ENCODE measurements around the gene SEMA3D.

SEMA3D gene

DNA sequence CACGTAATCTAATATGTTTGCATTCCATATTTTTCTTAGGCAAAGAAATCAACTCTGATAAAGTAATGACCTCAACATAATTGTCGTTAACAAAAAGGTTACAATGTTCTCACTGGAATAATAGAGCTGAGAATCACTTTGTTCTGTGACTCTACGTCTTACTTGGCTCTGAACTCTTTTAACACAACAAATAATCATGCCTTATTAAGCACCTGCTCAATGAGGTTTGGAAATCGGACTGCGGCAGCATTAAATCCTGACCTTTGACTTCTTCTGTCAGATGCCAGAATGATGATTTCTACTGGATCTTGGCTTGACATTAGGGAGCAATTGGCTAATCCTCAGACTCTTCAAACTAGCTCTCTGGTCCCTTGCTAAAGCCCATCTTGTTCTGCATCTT lies 233.6 kb downstream of the SEMA3D start:
- H3K36me3 ChIP-seq (ENCODE audit: control insufficient read depth in 4 of 4, insufficient read depth in 4 of 4, low read length in 3 of 4), result no peaks in the 10 kb centered on the region
- WGBS (ENCODE audit: insufficient coverage), result 90% methylated on average over 5 of the region's 5 CpGs
- no peaks in the 10 kb centered on the region for H3K4me1 ChIP-seq (ENCODE audit: control extremely low read depth in 1 of 4, control insufficient read depth in 4 of 4, insufficient read depth in 4 of 4, low read length in 3 of 4)
- H3K9me3 ChIP-seq (ENCODE audit: control extremely low read depth in 1 of 5, control insufficient read depth in 4 of 5, insufficient read depth in 2 of 5, low read depth in 1 of 5, low read length in 4 of 5), result peaks cover 0 to 1% (median 0%) of the 10 kb centered on the region in 5 experiments
- ChIA-PET CTCF (no interaction called here), POLR2A (no interaction called here)
- no peak for DNase-seq
- H3K27me3 ChIP-seq (replicated peaks in 2 of 5; ENCODE audit: control insufficient read depth in 4 of 5, insufficient read depth in 5 of 5, low read length in 4 of 5), result no peaks in the 10 kb centered on the region
- H3K4me3 ChIP-seq (ENCODE audit: control insufficient read depth in 1 of 7, extremely low read depth in 1 of 7, insufficient read depth in 4 of 7, low read depth in 2 of 7, low read length in 6 of 7), result no peak overlapping the region
- no peak overlapping the region for H3K27ac ChIP-seq (ENCODE audit: insufficient read depth in 1 of 2, low read depth in 1 of 2, low read length in 2 of 2, poor library complexity in 1 of 2, severe bottlenecking in 2 of 2)

DNA sequence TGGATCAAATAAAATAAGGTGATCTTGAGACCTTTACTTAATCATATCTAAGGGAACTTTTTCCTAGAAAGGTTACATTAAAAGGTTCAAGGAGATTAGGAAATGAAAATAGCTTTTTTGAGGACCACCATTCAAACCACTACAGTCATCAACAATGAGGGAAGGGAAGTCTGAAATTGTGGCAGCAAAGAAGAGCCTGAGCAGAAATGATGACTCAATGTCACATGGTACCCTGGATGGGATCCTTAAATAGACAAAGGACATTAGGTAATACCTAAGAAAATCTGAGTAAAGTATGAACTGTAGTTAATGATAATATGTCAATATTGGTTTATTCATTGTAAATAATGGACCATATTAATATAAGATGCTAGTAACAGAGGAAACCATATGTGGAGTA lies 236.0 kb downstream of the SEMA3D start:
- POLR2A ChIA-PET, result no interaction called here
- peak in 2 of 3 donors; percentile 13 to 16 for DNase-seq
- no peaks in the 10 kb centered on the region for H3K36me3 ChIP-seq (ENCODE audit: control insufficient read depth in 4 of 4, insufficient read depth in 4 of 4, low read length in 3 of 4)
- no peaks in the 10 kb centered on the region for H3K27me3 ChIP-seq (replicated peaks in 2 of 5; ENCODE audit: control insufficient read depth in 4 of 5, insufficient read depth in 5 of 5, low read length in 4 of 5)
- no peaks in the 10 kb centered on the region for H3K4me1 ChIP-seq (ENCODE audit: control extremely low read depth in 1 of 4, control insufficient read depth in 4 of 4, insufficient read depth in 4 of 4, low read length in 3 of 4)
- H3K4me3 ChIP-seq (ENCODE audit: control insufficient read depth in 1 of 7, extremely low read depth in 1 of 7, insufficient read depth in 4 of 7, low read depth in 2 of 7, low read length in 6 of 7), result no peak overlapping the region
- H3K9me3 ChIP-seq (ENCODE audit: control extremely low read depth in 1 of 5, control insufficient read depth in 4 of 5, insufficient read depth in 2 of 5, low read depth in 1 of 5, low read length in 4 of 5), result no peaks in the 10 kb centered on the region
- CTCF ChIA-PET, result no interaction called here
- no peak overlapping the region for H3K27ac ChIP-seq (ENCODE audit: insufficient read depth in 1 of 2, low read depth in 1 of 2, low read length in 2 of 2, poor library complexity in 1 of 2, severe bottlenecking in 2 of 2)

GRCh38 chr7:84949501-84949900 lies 237.4 kb downstream of the SEMA3D start:
- ChIA-PET CTCF (no interaction called here), POLR2A (no interaction called here)
- H3K36me3 ChIP-seq (ENCODE audit: control insufficient read depth in 4 of 4, insufficient read depth in 4 of 4, low read length in 3 of 4), result no peaks in the 10 kb centered on the region
- no peaks in the 10 kb centered on the region for H3K27me3 ChIP-seq (replicated peaks in 2 of 5; ENCODE audit: control insufficient read depth in 4 of 5, insufficient read depth in 5 of 5, low read length in 4 of 5)
- H3K9me3 ChIP-seq (ENCODE audit: control extremely low read depth in 1 of 5, control insufficient read depth in 4 of 5, insufficient read depth in 2 of 5, low read depth in 1 of 5, low read length in 4 of 5), result no peaks in the 10 kb centered on the region
- no peak overlapping the region for H3K27ac ChIP-seq (ENCODE audit: insufficient read depth in 1 of 2, low read depth in 1 of 2, low read length in 2 of 2, poor library complexity in 1 of 2, severe bottlenecking in 2 of 2)
- no CpG with 5 or more reads among the region's 2 CpGs for WGBS (ENCODE audit: insufficient coverage)
- no peak overlapping the region for H3K4me3 ChIP-seq (ENCODE audit: control insufficient read depth in 1 of 7, extremely low read depth in 1 of 7, insufficient read depth in 4 of 7, low read depth in 2 of 7, low read length in 6 of 7)
- no peaks in the 10 kb centered on the region for H3K4me1 ChIP-seq (ENCODE audit: control extremely low read depth in 1 of 4, control insufficient read depth in 4 of 4, insufficient read depth in 4 of 4, low read length in 3 of 4)
- DNase-seq, result no peak

DNA sequence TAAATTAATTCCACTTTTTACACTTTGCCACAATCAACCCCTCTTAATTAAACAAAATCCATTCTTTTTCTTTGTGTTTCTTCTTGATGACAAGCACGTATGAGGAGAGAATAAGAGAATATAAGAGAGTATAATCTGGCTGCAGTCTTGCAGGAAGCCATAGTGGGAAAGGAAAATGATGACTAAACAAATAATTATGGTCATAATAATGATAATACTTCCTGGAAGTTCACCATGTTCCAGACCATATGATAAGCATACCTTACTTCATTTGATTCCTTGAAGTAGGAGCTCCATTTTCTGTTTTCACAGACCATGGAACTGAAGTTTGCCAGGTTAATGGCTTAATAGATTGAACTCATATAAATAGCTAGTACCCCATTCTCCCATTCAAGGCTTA lies 237.8 kb downstream of the SEMA3D start:
- WGBS (ENCODE audit: insufficient coverage), result no CpG with 5 or more reads among the region's 1 CpG
- H3K4me3 ChIP-seq (ENCODE audit: control insufficient read depth in 1 of 7, extremely low read depth in 1 of 7, insufficient read depth in 4 of 7, low read depth in 2 of 7, low read length in 6 of 7), result no peak overlapping the region
- no peak for DNase-seq
- no peaks in the 10 kb centered on the region for H3K27me3 ChIP-seq (replicated peaks in 2 of 5; ENCODE audit: control insufficient read depth in 4 of 5, insufficient read depth in 5 of 5, low read length in 4 of 5)
- ChIA-PET POLR2A (interaction anchor here (0.5 kb wide), 1 partner anchor 840 kb away, joined by 5 read pairs; no protein-coding TSS in a partner anchor), CTCF (no interaction called here)
- no peak overlapping the region for H3K27ac ChIP-seq (ENCODE audit: insufficient read depth in 1 of 2, low read depth in 1 of 2, low read length in 2 of 2, poor library complexity in 1 of 2, severe bottlenecking in 2 of 2)
- no peaks in the 10 kb centered on the region for H3K4me1 ChIP-seq (ENCODE audit: control extremely low read depth in 1 of 4, control insufficient read depth in 4 of 4, insufficient read depth in 4 of 4, low read length in 3 of 4)
- H3K36me3 ChIP-seq (ENCODE audit: control insufficient read depth in 4 of 4, insufficient read depth in 4 of 4, low read length in 3 of 4), result no peaks in the 10 kb centered on the region
- no peaks in the 10 kb centered on the region for H3K9me3 ChIP-seq (ENCODE audit: control extremely low read depth in 1 of 5, control insufficient read depth in 4 of 5, insufficient read depth in 2 of 5, low read depth in 1 of 5, low read length in 4 of 5)

- no peak for DNase-seq
- H3K4me1 ChIP-seq (ENCODE audit: control extremely low read depth in 1 of 4, control insufficient read depth in 4 of 4, insufficient read depth in 4 of 4, low read length in 3 of 4), result no peaks in the 10 kb centered on the region
- no peak overlapping the region for H3K4me3 ChIP-seq (ENCODE audit: control insufficient read depth in 1 of 7, extremely low read depth in 1 of 7, insufficient read depth in 4 of 7, low read depth in 2 of 7, low read length in 6 of 7)
- POLR2A ChIA-PET, result interaction anchor here (0.5 kb wide), 1 partner anchor 840 kb away, joined by 5 read pairs; no protein-coding TSS in a partner anchor
- no peaks in the 10 kb centered on the region for H3K27me3 ChIP-seq (replicated peaks in 2 of 5; ENCODE audit: control insufficient read depth in 4 of 5, insufficient read depth in 5 of 5, low read length in 4 of 5)
- H3K27ac ChIP-seq (ENCODE audit: insufficient read depth in 1 of 2, low read depth in 1 of 2, low read length in 2 of 2, poor library complexity in 1 of 2, severe bottlenecking in 2 of 2), result no peak overlapping the region
- CTCF ChIA-PET, result no interaction called here
- H3K36me3 ChIP-seq (ENCODE audit: control insufficient read depth in 4 of 4, insufficient read depth in 4 of 4, low read length in 3 of 4), result no peaks in the 10 kb centered on the region
- H3K9me3 ChIP-seq (ENCODE audit: control extremely low read depth in 1 of 5, control insufficient read depth in 4 of 5, insufficient read depth in 2 of 5, low read depth in 1 of 5, low read length in 4 of 5), result no peaks in the 10 kb centered on the region
- no CpG with 5 or more reads among the region's 2 CpGs for WGBS (ENCODE audit: insufficient coverage)
Measured at GRCh38 chr7:84948634-84949033, 238.2 kb downstream of the SEMA3D start.

DNA sequence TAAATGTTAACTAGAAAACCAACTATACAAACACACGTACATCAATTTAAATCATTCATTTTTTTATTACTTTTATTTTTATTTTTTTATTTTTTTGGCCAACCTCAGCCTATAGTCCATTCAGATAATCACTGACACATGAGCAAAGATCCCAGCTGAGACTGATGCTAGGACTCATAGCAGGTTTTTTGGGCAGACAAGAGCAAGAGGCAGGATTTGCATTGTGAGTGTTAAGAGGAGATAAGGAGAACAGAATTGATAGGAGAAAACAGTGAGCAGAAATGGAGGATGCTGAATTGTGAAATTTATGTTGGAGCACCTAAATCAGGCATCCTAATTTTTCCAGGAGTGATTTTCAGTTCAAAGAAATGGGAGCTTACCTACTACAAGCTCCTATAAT lies 240.3 kb downstream of the SEMA3D start:
- Histone ChIP-seq H3K27me3 (replicated peaks in 2 of 5; ENCODE audit: control insufficient read depth in 4 of 5, insufficient read depth in 5 of 5, low read length in 4 of 5) (no peaks in the 10 kb centered on the region), H3K4me1 (ENCODE audit: control extremely low read depth in 1 of 4, control insufficient read depth in 4 of 4, insufficient read depth in 4 of 4, low read length in 3 of 4) (no peaks in the 10 kb centered on the region), H3K4me3 (ENCODE audit: control insufficient read depth in 1 of 7, extremely low read depth in 1 of 7, insufficient read depth in 4 of 7, low read depth in 2 of 7, low read length in 6 of 7) (no peak overlapping the region), H3K36me3 (ENCODE audit: control insufficient read depth in 4 of 4, insufficient read depth in 4 of 4, low read length in 3 of 4) (no peaks in the 10 kb centered on the region), H3K9me3 (ENCODE audit: control extremely low read depth in 1 of 5, control insufficient read depth in 4 of 5, insufficient read depth in 2 of 5, low read depth in 1 of 5, low read length in 4 of 5) (no peaks in the 10 kb centered on the region), H3K27ac (ENCODE audit: insufficient read depth in 1 of 2, low read depth in 1 of 2, low read length in 2 of 2, poor library complexity in 1 of 2, severe bottlenecking in 2 of 2) (no peak overlapping the region)
- peak in 1 of 3 donors; percentile 8 for DNase-seq
- POLR2A ChIA-PET, result no interaction called here
- CTCF ChIA-PET, result no interaction called here
- no CpG with 5 or more reads among the region's 1 CpG for WGBS (ENCODE audit: insufficient coverage)

Data from common myeloid progenitor, CD34-positive (primary cell).